HEK293 (cell line): ENCODE measurements around the gene KLHL30.

Experiments
- CTCF ChIP-seq: fragments of 450-650 bp; formaldehyde crosslinking; IDR thresholded peaks from 2 replicates; pipeline ENCODE4 v1.5.1; 2016; ENCODE audit warnings: missing biosample characterization, missing genetic modification characterization
- GFI1B ChIP-seq: fragments of 450-650 bp; formaldehyde crosslinking; IDR thresholded peaks from 2 replicates; pipeline ENCODE4 v1.5.1; 2016; ENCODE audit warnings: missing biosample characterization, missing genetic modification characterization
- KLF17 ChIP-seq: fragments of 450-650 bp; formaldehyde crosslinking; IDR thresholded peaks from 2 replicates; pipeline ENCODE4 v1.5.1; 2016; ENCODE audit warnings: missing biosample characterization, missing genetic modification characterization
- PATZ1 ChIP-seq: fragments of 450-650 bp; formaldehyde crosslinking; IDR thresholded peaks from 2 replicates; pipeline ENCODE4 v1.5.1; 2016; ENCODE audit warnings: missing biosample characterization, missing genetic modification characterization
- SP7 ChIP-seq: fragments of 450-650 bp; formaldehyde crosslinking; IDR thresholded peaks from 2 replicates; pipeline ENCODE4 v1.5.1; 2016; ENCODE audit warnings: missing biosample characterization, missing genetic modification characterization
- ZBTB49 ChIP-seq: fragments of 450-650 bp; formaldehyde crosslinking; IDR thresholded peaks from 2 replicates; pipeline ENCODE4 v1.5.1; 2016; ENCODE audit warnings: missing biosample characterization, missing genetic modification characterization, low read depth
- ZFP37 ChIP-seq: fragments of 450-650 bp; formaldehyde crosslinking; IDR thresholded peaks from 2 replicates; pipeline ENCODE4 v1.5.1; 2016; ENCODE audit warnings: missing biosample characterization, missing genetic modification characterization
- ZNF133 ChIP-seq: fragments of 450-650 bp; formaldehyde crosslinking; IDR thresholded peaks from 2 replicates; pipeline ENCODE4 v1.5.1; 2016; ENCODE audit warnings: missing biosample characterization, missing genetic modification characterization
- ZNF18 ChIP-seq: fragments of 450-650 bp; formaldehyde crosslinking; IDR thresholded peaks from 2 replicates; pipeline ENCODE4 v1.5.1; 2016; ENCODE audit warnings: missing biosample characterization, missing genetic modification characterization
- ZNF426 ChIP-seq: fragments of 450-650 bp; formaldehyde crosslinking; IDR thresholded peaks from 2 replicates; pipeline ENCODE4 v1.5.1; 2017; ENCODE audit warnings: missing biosample characterization, missing genetic modification characterization, mild to moderate bottlenecking, inconsistent platforms, moderate library complexity
- ZNF510 ChIP-seq: fragments of 450-650 bp; formaldehyde crosslinking; IDR thresholded peaks from 2 replicates; pipeline ENCODE4 v1.5.1; 2018; ENCODE audit warnings: mild to moderate bottlenecking, missing genetic modification characterization, missing biosample characterization; ENCODE audit not compliant: insufficient replicate concordance
- ZNF548 ChIP-seq: fragments of 450-650 bp; formaldehyde crosslinking; IDR thresholded peaks from 2 replicates; pipeline ENCODE4 v1.5.1; 2016; ENCODE audit warnings: missing biosample characterization, missing genetic modification characterization
- ZNF621 ChIP-seq: fragments of 450-650 bp; formaldehyde crosslinking; IDR thresholded peaks from 2 replicates; pipeline ENCODE4 v1.5.1; 2017; ENCODE audit warnings: missing biosample characterization, missing genetic modification characterization
- ZNF768 ChIP-seq: fragments of 450-650 bp; formaldehyde crosslinking; IDR thresholded peaks from 2 replicates; pipeline ENCODE4 v1.5.1; 2018; ENCODE audit warnings: missing biosample characterization, mild to moderate bottlenecking, missing genetic modification characterization

- TF ChIP-seq GFI1B (tag by site-specific recombination): no peak
- no peak for TF ChIP-seq KLF17 (tag by site-specific recombination)
- TF ChIP-seq ZNF510: no peak
- TF ChIP-seq ZNF621 (tag by site-specific recombination): no peak
- no peak for TF ChIP-seq ZNF18
- TF ChIP-seq ZNF133 (tag by site-specific recombination): no peak
- TF ChIP-seq ZNF426: no peak
- TF ChIP-seq SP7 (tag by site-specific recombination): no peak
- no peak for TF ChIP-seq ZFP37 (tag by site-specific recombination)
- peak; percentile 50 for TF ChIP-seq CTCF (tag by site-specific recombination)
- TF ChIP-seq ZNF548 (tag by site-specific recombination): no peak
- TF ChIP-seq ZNF768 (tag by site-specific recombination): no peak
- TF ChIP-seq ZBTB49 (tag by site-specific recombination): no peak
- no peak for TF ChIP-seq PATZ1
Observed at GRCh38 chr2:238152771-238153688, 14.6 kb downstream of the KLHL30 start.
